ENCODE measurements around the gene LTA. TPM values are rescaled to one million over a fixed set of nuclear protein-coding genes. Genes with fewer than 3 reads are reported as not detected.
A peak's percentile ranks its signal among the peaks of the same experiment; 100 is the strongest.

The LTA gene
- polyA plus RNA-seq, 3 donors = 0.26 to 0.28 TPM; not detected in 1

DNA sequence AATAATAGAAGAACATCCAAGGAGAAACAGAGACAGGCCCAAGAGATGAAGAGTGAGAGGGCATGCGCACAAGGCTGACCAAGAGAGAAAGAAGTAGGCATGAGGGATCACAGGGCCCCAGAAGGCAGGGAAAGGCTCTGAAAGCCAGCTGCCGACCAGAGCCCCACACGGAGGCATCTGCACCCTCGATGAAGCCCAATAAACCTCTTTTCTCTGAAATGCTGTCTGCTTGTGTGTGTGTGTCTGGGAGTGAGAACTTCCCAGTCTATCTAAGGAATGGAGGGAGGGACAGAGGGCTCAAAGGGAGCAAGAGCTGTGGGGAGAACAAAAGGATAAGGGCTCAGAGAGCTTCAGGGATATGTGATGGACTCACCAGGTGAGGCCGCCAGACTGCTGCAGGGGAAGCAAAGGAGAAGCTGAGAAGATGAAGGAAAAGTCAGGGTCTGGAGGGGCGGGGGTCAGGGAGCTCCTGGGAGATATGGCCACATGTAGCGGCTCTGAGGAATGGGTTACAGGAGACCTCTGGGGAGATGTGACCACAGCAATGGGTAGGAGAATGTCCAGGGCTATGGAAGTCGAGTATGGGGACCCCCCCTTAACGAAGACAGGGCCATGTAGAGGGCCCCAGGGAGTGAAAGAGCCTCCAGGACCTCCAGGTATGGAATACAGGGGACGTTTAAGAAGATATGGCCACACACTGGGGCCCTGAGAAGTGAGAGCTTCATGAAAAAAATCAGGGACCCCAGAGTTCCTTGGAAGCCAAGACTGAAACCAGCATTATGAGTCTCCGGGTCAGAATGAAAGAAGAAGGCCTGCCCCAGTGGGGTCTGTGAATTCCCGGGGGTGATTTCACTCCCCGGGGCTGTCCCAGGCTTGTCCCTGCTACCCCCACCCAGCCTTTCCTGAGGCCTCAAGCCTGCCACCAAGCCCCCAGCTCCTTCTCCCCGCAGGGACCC lies 2.3 kb downstream of the LTA start:
- Histone ChIP-seq H4K20me1 (ENCODE audit: insufficient read depth, low read length) (peaks cover 37% of the 10 kb centered on the region), H3K4me2 (replicated peaks; ENCODE audit: extremely low read depth, low read length, poor library complexity, severe bottlenecking) (peak overlapping the region; percentile 98), H3K9ac (ENCODE audit: insufficient read depth, low read length, poor library complexity, severe bottlenecking) (no peak overlapping the region), H3K36me3 (replicated peaks in 1 of 2; ENCODE audit: control insufficient read depth in 1 of 2, insufficient read depth in 2 of 2, low read length in 2 of 2) (peaks cover 18 to 25% of the 10 kb centered on the region in 2 donors), H3K79me2 (ENCODE audit: insufficient read depth, low read length) (peaks cover 29% of the 10 kb centered on the region), H3K4me1 (ENCODE audit: control insufficient read depth in 1 of 2, insufficient read depth in 2 of 2, low read length in 2 of 2) (peaks cover 44 to 57% of the 10 kb centered on the region in 2 donors), H3K27ac (ENCODE audit: low read depth in 1 of 2, low read length in 2 of 2) (peak overlapping the region in 1 of 2 donors; percentile 88), H3K9me3 (replicated peaks in 1 of 2; ENCODE audit: control insufficient read depth in 1 of 2, insufficient read depth in 1 of 2, low read length in 2 of 2) (no peaks in the 10 kb centered on the region), H3K27me3 (ENCODE audit: control insufficient read depth in 2 of 2, insufficient read depth in 2 of 2, low read length in 2 of 2) (no peaks in the 10 kb centered on the region), H3K4me3 (replicated peaks in 1 of 3; ENCODE audit: low read depth in 2 of 3, low read length in 3 of 3) (peak overlapping the region in 1 of 3 experiments; percentile 97), H2AFZ (ENCODE audit: insufficient read depth, low read depth, low read length, poor library complexity, severe bottlenecking) (no peak overlapping the region)
- intact Hi-C loops (cut with micrococcal nuclease) = no loop called here
- H3K36me3 Mint-ChIP-seq = peaks cover 31 to 35% of the 10 kb centered on the region in 2 donors
- no peak overlapping the region for H3K4me3 Mint-ChIP-seq
- H3K27me3 Mint-ChIP-seq (ENCODE audit: low read depth in 3 of 3) = peaks cover 1 to 5% (median 3%) of the 10 kb centered on the region in 3 donors
- peaks cover 69% of the 10 kb centered on the region for H3K4me1 Mint-ChIP-seq
- peaks cover 0 to 3% (median 0%) of the 10 kb centered on the region in 7 donors for H3K9me3 Mint-ChIP-seq
- TF ChIP-seq, protein P1, sequence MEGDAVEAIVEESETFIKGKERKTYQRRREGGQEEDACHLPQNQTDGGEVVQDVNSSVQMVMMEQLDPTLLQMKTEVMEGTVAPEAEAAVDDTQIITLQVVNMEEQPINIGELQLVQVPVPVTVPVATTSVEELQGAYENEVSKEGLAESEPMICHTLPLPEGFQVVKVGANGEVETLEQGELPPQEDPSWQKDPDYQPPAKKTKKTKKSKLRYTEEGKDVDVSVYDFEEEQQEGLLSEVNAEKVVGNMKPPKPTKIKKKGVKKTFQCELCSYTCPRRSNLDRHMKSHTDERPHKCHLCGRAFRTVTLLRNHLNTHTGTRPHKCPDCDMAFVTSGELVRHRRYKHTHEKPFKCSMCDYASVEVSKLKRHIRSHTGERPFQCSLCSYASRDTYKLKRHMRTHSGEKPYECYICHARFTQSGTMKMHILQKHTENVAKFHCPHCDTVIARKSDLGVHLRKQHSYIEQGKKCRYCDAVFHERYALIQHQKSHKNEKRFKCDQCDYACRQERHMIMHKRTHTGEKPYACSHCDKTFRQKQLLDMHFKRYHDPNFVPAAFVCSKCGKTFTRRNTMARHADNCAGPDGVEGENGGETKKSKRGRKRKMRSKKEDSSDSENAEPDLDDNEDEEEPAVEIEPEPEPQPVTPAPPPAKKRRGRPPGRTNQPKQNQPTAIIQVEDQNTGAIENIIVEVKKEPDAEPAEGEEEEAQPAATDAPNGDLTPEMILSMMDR (IDR thresholded peaks at IDR 0.05) = no peak
- no peak for DNase-seq
- 93% methylated on average over 13 of the region's 14 CpGs for WGBS (ENCODE audit: insufficient coverage)
- peak overlapping the region; percentile 91 to 98 (median 94) for H3K27ac Mint-ChIP-seq

DNA sequence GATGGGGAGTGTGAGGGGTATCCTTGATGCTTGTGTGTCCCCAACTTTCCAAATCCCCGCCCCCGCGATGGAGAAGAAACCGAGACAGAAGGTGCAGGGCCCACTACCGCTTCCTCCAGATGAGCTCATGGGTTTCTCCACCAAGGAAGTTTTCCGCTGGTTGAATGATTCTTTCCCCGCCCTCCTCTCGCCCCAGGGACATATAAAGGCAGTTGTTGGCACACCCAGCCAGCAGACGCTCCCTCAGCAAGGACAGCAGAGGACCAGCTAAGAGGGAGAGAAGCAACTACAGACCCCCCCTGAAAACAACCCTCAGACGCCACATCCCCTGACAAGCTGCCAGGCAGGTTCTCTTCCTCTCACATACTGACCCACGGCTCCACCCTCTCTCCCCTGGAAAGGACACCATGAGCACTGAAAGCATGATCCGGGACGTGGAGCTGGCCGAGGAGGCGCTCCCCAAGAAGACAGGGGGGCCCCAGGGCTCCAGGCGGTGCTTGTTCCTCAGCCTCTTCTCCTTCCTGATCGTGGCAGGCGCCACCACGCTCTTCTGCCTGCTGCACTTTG lies 3.3 kb downstream of the LTA start, which contains the start of gene TNF:
TNF (plus strand) TSS at position 231 of the 567 bp plus-strand sequence; CDS start at position 408, 177 bp downstream.
- Histone ChIP-seq H3K27ac (ENCODE audit: low read depth in 1 of 2, low read length in 2 of 2) (peak within 1 kb of the TSS; percentile 71 to 88), H3K79me2 (ENCODE audit: insufficient read depth, low read length) (peaks cover 32% of the 10 kb centered on the region), H3K4me2 (replicated peaks; ENCODE audit: extremely low read depth, low read length, poor library complexity, severe bottlenecking) (peak within 1 kb of the TSS; percentile 98), H3K9ac (ENCODE audit: insufficient read depth, low read length, poor library complexity, severe bottlenecking) (peak within 1 kb of the TSS; percentile 75), H3K4me1 (ENCODE audit: control insufficient read depth in 1 of 2, insufficient read depth in 2 of 2, low read length in 2 of 2) (peaks cover 47 to 63% of the 10 kb centered on the region in 2 donors), H3K9me3 (replicated peaks in 1 of 2; ENCODE audit: control insufficient read depth in 1 of 2, insufficient read depth in 1 of 2, low read length in 2 of 2) (no peaks in the 10 kb centered on the region), H2AFZ (ENCODE audit: insufficient read depth, low read depth, low read length, poor library complexity, severe bottlenecking) (peak within 1 kb of the TSS; percentile 63), H4K20me1 (ENCODE audit: insufficient read depth, low read length) (peaks cover 39% of the 10 kb centered on the region), H3K4me3 (replicated peaks in 1 of 3; ENCODE audit: low read depth in 2 of 3, low read length in 3 of 3) (peak within 1 kb of the TSS; percentile 71 to 97 (median 90)), H3K27me3 (ENCODE audit: control insufficient read depth in 2 of 2, insufficient read depth in 2 of 2, low read length in 2 of 2) (no peaks in the 10 kb centered on the region), H3K36me3 (replicated peaks in 1 of 2; ENCODE audit: control insufficient read depth in 1 of 2, insufficient read depth in 2 of 2, low read length in 2 of 2) (peaks cover 18 to 25% of the 10 kb centered on the region in 2 donors)
- H3K9me3 Mint-ChIP-seq = peaks cover 0 to 3% (median 0%) of the 10 kb centered on the region in 7 donors
- TF ChIP-seq, protein P1 (IDR thresholded peaks at IDR 0.05) = no peak
- intact Hi-C loops (cut with micrococcal nuclease) = no loop called here
- peaks cover 71% of the 10 kb centered on the region for H3K4me1 Mint-ChIP-seq
- H3K27ac Mint-ChIP-seq = peak within 1 kb of the TSS; percentile 91 to 98 (median 94)
- peaks cover 31 to 36% of the 10 kb centered on the region in 2 donors for H3K36me3 Mint-ChIP-seq
- peaks cover 1 to 7% (median 3%) of the 10 kb centered on the region in 3 donors for H3K27me3 Mint-ChIP-seq (ENCODE audit: low read depth in 3 of 3)
- peak; percentile 79 to 97 (median 82) for DNase-seq
- 3% methylated on average over 16 of the region's 19 CpGs for WGBS (ENCODE audit: insufficient coverage)
- peak within 1 kb of the TSS; percentile 94 to 99 for H3K4me3 Mint-ChIP-seq
